Keratinocyte (primary cell): Measurements from ENCODE around the gene PAAF1.

Source experiments
- CTCF ChIP-seq, 3 experiments: IDR thresholded peaks in 1 of 3; conservative IDR thresholded peaks in 1 of 3; optimal IDR thresholded peaks in 1 of 3; 2 replicates in 2 of 3; 3 replicates in 1 of 3; pipeline versions ENCODE3 to v1.5.1; 2011; ENCODE audit warnings: low read length in 3 of 3, mild to moderate bottlenecking in 3 of 3, moderate library complexity in 2 of 3, control low read depth in 1 of 3, inconsistent platforms in 1 of 3; ENCODE audit not compliant: insufficient read depth in 2 of 3; ENCODE audit errors: extremely low read depth in 1 of 3
- EZH2 ChIP-seq: IDR thresholded peaks from one replicate; pipeline ENCODE4 v1.6.1; 2012; ENCODE audit warnings: inconsistent platforms, mild to moderate bottlenecking, low read length, moderate library complexity

- TF ChIP-seq CTCF (optimal IDR thresholded peaks at IDR 0.05 in 1 of 3, IDR thresholded peaks at IDR 0.05 in 1 of 3, conservative IDR thresholded peaks at IDR 0.05 in 1 of 3; ENCODE audit: extremely low read depth in 1 of 3, insufficient read depth in 2 of 3, low read length in 3 of 3) (no peak), EZH2 (no peak)
These were observed 44.4 kb downstream of the PAAF1 start for GRCh38 chr11:73921180-73921579.
